Tibial nerve (tissue), 4 donors: ENCODE data around the gene IL20RB. TPM values are rescaled to one million over a fixed set of nuclear protein-coding genes. Genes with fewer than 3 reads are reported as not detected.
A peak's percentile ranks its signal among the peaks of the same experiment; 100 is the strongest.

Experiments used
- DNase-seq, 2 donors: peaks; one replicate each; pipeline ENCODE4 v3.0.0-alpha.2; 2019; ENCODE audit warnings: low spot score in 2 of 2
- H3K27ac ChIP-seq, 4 donors: fragments of 200-600 bp; sonication (generic) in 3 of 4; one replicate each; pipeline ENCODE4 v1.5.1; 2017 to 2019; ENCODE audit warnings: mild to moderate bottlenecking in 1 of 4
- H3K27me3 ChIP-seq, 2 donors: fragments of 200-600 bp; sonication (generic) in 1 of 2; one replicate each; pipeline versions ENCODE4 v1.5.1 to v1.6.0; 2017 to 2019
- H3K36me3 ChIP-seq, 3 donors: fragments of 200-600 bp; sonication (generic); one replicate each; pipeline ENCODE4 v1.5.1; 2018 to 2019
- H3K4me1 ChIP-seq, 4 donors: fragments of 200-600 bp; sonication (generic) in 3 of 4; one replicate each; pipeline ENCODE4 v1.5.1; 2017 to 2019
- H3K4me3 ChIP-seq, 4 donors: fragments of 200-600 bp; sonication (generic) in 3 of 4; one replicate each; pipeline ENCODE4 v1.5.1; 2017 to 2019; ENCODE audit warnings: mild to moderate bottlenecking in 1 of 4, moderate library complexity in 1 of 4
- H3K9me3 ChIP-seq, 4 donors: fragments of 200-600 bp; sonication (generic) in 3 of 4; one replicate each; pipeline ENCODE4 v1.5.1; 2017 to 2019
- EP300 ChIP-seq, 2 donors: sonication (generic); formaldehyde crosslinking; IDR thresholded peaks; one replicate each; pipeline ENCODE4 v1.6.1; 2017; ENCODE audit warnings: antibody characterized with exemption in 2 of 2, mild to moderate bottlenecking in 1 of 2
- POLR2A ChIP-seq, 2 donors: fragments of 450-650 bp; IDR thresholded peaks; one replicate each; pipeline ENCODE4 v1.6.1; 2017; ENCODE audit warnings: antibody characterized with exemption in 2 of 2, mild to moderate bottlenecking in 2 of 2, moderate library complexity in 2 of 2
- WGBS, 2 donors: methylation state at CpG; one replicate each; pipeline ENCODE4 v1.1.5; 2018; 5-methylcytosine and 5-hydroxymethylcytosine counted together
- total RNA-seq, 4 donors: library from RNA; depleted of rRNA; stranded (reverse); fragments of >200 nt; gene quantifications; one replicate each; pipeline ENCODE4 v1.1.0, GENCODE V29; 2016
- TF ChIP-seq, protein P1 (sequence below), 5 experiments: fragments of 200-600 bp in 3 of 5; fragments of 450-650 bp in 2 of 5; sonication (generic) in 3 of 5; IDR thresholded peaks; one replicate each; pipeline ENCODE4 v1.5.1; 2016 to 2019; ENCODE audit warnings: antibody characterized with exemption in 5 of 5, mild to moderate bottlenecking in 3 of 5, moderate library complexity in 2 of 5

IL20RB gene
- total RNA-seq, 4 donors from 2014 or later = 16.8 to 50.9 (median 45.3) TPM

GRCh38 chr3:137024348-137024747 lies 66.6 kb downstream of the IL20RB start:
- Histone ChIP-seq H3K27me3 (no peaks in the 10 kb centered on the region), H3K27ac (no peak overlapping the region), H3K36me3 (no peaks in the 10 kb centered on the region), H3K4me1 (peaks cover 0 to 6% (median 0%) of the 10 kb centered on the region in 4 donors), H3K4me3 (no peak overlapping the region), H3K9me3 (no peaks in the 10 kb centered on the region)
- DNase-seq = no peak
- 89 to 92% methylated on average over 5 of the region's 5 CpGs for WGBS, 2 donors
- TF ChIP-seq, protein P1, sequence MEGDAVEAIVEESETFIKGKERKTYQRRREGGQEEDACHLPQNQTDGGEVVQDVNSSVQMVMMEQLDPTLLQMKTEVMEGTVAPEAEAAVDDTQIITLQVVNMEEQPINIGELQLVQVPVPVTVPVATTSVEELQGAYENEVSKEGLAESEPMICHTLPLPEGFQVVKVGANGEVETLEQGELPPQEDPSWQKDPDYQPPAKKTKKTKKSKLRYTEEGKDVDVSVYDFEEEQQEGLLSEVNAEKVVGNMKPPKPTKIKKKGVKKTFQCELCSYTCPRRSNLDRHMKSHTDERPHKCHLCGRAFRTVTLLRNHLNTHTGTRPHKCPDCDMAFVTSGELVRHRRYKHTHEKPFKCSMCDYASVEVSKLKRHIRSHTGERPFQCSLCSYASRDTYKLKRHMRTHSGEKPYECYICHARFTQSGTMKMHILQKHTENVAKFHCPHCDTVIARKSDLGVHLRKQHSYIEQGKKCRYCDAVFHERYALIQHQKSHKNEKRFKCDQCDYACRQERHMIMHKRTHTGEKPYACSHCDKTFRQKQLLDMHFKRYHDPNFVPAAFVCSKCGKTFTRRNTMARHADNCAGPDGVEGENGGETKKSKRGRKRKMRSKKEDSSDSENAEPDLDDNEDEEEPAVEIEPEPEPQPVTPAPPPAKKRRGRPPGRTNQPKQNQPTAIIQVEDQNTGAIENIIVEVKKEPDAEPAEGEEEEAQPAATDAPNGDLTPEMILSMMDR (IDR thresholded peaks at IDR 0.05) = no peak
- TF ChIP-seq POLR2A (IDR thresholded peaks at IDR 0.05) (no peak), EP300 (IDR thresholded peaks at IDR 0.05) (no peak)

DNA sequence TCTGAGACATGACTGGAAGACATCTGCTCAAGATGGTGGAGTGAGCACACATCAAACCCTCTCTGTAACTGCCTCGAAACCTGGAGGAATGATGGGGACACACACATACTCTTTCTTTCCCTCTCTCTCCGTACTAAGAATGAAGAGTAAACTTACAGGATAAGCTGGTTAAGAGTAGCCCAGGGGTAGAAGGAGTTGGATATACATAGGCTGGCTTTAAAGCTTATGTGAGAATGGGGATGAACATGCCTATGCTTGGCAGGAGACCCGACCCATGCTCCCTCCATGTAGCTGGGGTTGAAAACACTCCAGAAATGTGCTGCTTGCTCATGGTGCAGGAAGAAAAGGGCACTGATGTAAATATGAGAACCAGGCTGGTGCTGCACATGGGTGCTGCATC lies 68.9 kb downstream of the IL20RB start:
- H3K4me3 ChIP-seq = no peak overlapping the region
- no peaks in the 10 kb centered on the region for H3K36me3 ChIP-seq
- WGBS, 2 donors = 89 to 90% methylated on average over 3 of the region's 3 CpGs
- no peak overlapping the region for H3K27ac ChIP-seq
- no peaks in the 10 kb centered on the region for H3K9me3 ChIP-seq
- no peak for TF ChIP-seq EP300 (IDR thresholded peaks at IDR 0.05)
- TF ChIP-seq, protein P1 (IDR thresholded peaks at IDR 0.05) = no peak
- peaks cover 0 to 6% (median 0%) of the 10 kb centered on the region in 4 donors for H3K4me1 ChIP-seq
- no peaks in the 10 kb centered on the region for H3K27me3 ChIP-seq
- DNase-seq = no peak

DNA sequence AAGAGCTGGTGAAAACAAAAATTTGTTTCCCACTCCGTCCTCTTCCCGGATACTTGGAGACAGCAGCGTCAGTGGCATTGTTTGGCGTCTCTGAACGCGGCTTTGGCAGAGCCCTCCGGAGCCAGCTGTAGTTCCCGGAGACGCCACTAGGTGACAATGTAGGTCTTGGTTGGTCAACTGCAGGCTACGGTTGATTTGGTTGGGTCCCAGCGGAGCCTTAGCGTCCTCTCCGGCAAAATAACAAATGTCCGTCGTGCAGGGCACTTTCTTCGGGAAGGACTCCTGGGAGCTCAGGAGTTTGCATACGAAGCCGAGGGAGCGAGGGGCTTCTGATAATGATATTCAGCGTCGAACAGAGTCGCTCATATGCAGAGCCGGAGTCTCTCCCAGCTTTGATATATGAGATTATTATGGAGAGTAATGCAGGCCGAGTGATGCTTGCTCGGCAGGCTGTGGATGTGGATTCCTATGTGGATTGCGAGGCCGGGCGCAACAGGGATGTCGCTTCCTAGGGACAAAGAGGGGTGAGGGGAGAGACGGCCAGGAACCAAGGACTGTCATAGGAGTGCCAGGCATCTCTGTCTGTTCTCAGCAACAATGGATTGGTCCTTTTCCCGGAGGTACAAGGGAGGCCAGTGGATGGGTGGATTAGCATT lies 74.8 kb downstream of the IL20RB start:
- Histone ChIP-seq H3K36me3 (no peaks in the 10 kb centered on the region), H3K27ac (no peak overlapping the region), H3K27me3 (no peaks in the 10 kb centered on the region), H3K9me3 (no peaks in the 10 kb centered on the region), H3K4me3 (peak overlapping the region in 3 of 4 donors; percentile 15 to 45 (median 24)), H3K4me1 (peaks cover 0 to 7% (median 2%) of the 10 kb centered on the region in 4 donors)
- TF ChIP-seq POLR2A (IDR thresholded peaks at IDR 0.05) (no peak), EP300 (IDR thresholded peaks at IDR 0.05) (no peak)
- TF ChIP-seq, protein P1 (IDR thresholded peaks at IDR 0.05) = peak; percentile 86 to 99 (median 95)
- DNase-seq = peak; percentile 85 to 96
- 2 to 5% methylated on average over 31 of the region's 31 CpGs for WGBS, 2 donors

DNA sequence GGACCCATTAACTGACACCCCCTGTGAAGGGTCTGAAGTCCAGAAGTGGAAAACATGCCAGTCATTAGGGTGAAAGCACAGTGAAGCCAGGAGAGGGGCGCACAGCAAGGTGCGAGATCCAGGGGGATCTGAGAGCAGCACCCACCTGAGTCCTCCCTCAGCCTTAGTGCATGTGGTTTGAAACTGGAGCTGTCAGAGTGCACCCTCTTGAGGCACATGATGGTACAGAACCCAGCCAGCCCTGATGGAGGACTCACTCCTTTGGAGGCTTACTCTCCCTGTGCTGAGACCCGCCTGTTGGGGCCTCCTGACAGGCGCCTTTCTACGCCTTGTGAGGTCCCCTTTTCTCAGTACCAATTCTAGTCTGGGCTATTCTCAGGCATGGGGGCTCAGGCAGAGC lies 77.8 kb downstream of the IL20RB start:
- Histone ChIP-seq H3K4me3 (no peak overlapping the region), H3K9me3 (no peaks in the 10 kb centered on the region), H3K36me3 (no peaks in the 10 kb centered on the region), H3K27me3 (no peaks in the 10 kb centered on the region), H3K27ac (no peak overlapping the region), H3K4me1 (peaks cover 0 to 7% (median 2%) of the 10 kb centered on the region in 4 donors)
- TF ChIP-seq, protein P1 (IDR thresholded peaks at IDR 0.05) = no peak
- TF ChIP-seq EP300 (IDR thresholded peaks at IDR 0.05) = no peak
- TF ChIP-seq POLR2A (IDR thresholded peaks at IDR 0.05) = no peak
- WGBS, 2 donors = 85 to 94% methylated on average over 5 of the region's 5 CpGs
- DNase-seq = no peak

GRCh38 chr3:137039570-137039969 lies 81.8 kb downstream of the IL20RB start:
- Histone ChIP-seq H3K9me3 (no peaks in the 10 kb centered on the region), H3K36me3 (no peaks in the 10 kb centered on the region), H3K27ac (no peak overlapping the region), H3K27me3 (no peaks in the 10 kb centered on the region), H3K4me1 (no peaks in the 10 kb centered on the region), H3K4me3 (no peak overlapping the region)
- TF ChIP-seq, protein P1 (IDR thresholded peaks at IDR 0.05) = no peak
- TF ChIP-seq POLR2A (IDR thresholded peaks at IDR 0.05) (no peak), EP300 (IDR thresholded peaks at IDR 0.05) (no peak)
- DNase-seq = no peak
